ENCODE measurements around the gene LCN10.

The LCN10 gene

DNA sequence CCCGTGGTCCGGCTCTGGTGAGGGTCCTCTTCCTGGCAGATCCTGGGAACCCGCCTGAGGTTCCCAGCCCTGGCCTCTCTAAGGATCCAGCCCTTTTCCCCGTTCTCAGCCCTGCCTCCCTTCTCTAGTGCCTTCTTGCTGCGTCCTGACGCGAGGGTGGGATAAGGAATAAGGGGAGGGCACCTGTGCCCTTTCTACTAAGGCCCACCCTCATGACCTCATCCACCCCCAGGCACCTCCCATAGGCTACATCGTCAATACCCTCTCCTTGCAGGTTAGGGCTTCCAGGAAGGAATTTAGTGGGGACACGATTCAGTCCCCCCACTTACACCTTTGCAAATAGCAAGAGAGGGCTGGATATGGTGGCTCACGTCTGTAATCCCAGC, 41.1 kb downstream of the LCN10 start:
- Mint-ChIP-seq H3K36me3 (ENCODE audit: low read depth) (no peaks in the 10 kb centered on the region), H3K27me3 (ENCODE audit: low read depth) (peaks cover 54% of the 10 kb centered on the region), H3K4me3 (no peak overlapping the region), H3K4me1 (peaks cover 5% of the 10 kb centered on the region), H3K9me3 (no peaks in the 10 kb centered on the region), H3K27ac (no peak overlapping the region)
- TF ChIP-seq, protein P1, sequence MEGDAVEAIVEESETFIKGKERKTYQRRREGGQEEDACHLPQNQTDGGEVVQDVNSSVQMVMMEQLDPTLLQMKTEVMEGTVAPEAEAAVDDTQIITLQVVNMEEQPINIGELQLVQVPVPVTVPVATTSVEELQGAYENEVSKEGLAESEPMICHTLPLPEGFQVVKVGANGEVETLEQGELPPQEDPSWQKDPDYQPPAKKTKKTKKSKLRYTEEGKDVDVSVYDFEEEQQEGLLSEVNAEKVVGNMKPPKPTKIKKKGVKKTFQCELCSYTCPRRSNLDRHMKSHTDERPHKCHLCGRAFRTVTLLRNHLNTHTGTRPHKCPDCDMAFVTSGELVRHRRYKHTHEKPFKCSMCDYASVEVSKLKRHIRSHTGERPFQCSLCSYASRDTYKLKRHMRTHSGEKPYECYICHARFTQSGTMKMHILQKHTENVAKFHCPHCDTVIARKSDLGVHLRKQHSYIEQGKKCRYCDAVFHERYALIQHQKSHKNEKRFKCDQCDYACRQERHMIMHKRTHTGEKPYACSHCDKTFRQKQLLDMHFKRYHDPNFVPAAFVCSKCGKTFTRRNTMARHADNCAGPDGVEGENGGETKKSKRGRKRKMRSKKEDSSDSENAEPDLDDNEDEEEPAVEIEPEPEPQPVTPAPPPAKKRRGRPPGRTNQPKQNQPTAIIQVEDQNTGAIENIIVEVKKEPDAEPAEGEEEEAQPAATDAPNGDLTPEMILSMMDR (IDR thresholded peaks at IDR 0.05; ENCODE audit: unreplicated experiment in 3 of 3), result no peak

DNA sequence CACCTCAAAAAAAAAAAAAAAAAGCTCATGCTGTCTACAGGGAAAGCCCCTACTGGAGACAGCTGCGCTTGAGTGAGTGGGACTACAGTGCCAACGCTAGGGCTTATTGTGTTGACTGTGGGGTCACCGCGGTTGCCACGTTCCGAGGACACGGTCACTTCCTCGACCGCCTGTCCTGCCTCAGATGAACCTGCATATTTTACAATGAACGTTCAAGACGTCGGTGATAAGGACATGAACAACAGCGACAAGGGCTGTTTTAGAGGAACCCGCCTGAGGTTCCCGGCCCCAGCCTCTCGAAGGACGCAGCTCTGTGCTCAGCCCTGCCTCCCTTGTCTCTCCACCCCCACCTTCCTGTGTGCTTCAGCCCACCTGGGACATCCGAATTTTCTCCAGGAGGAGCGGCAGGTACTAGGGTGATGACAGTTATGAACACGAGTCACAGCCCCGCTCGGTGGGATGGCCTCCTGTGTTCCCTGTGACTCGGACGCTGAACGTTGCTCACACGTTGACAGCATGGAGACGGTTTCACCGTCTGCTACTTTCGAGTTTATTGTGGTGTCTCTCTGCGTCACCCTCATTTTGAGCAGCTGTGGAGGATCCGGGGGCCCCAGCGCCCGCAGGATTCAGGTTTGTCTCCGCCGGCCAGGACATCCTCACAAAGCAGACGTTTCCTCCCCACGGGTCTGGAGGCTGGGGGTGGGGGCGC, 41.6 kb downstream of the LCN10 start:
- Mint-ChIP-seq H3K27me3 (ENCODE audit: low read depth) (peaks cover 52% of the 10 kb centered on the region), H3K4me1 (peaks cover 5% of the 10 kb centered on the region), H3K9me3 (no peaks in the 10 kb centered on the region), H3K27ac (peak overlapping the region in 1 of 3 experiments; percentile 59), H3K36me3 (ENCODE audit: low read depth) (no peaks in the 10 kb centered on the region), H3K4me3 (no peak overlapping the region)
- TF ChIP-seq, protein P1 (IDR thresholded peaks at IDR 0.05; ENCODE audit: unreplicated experiment in 3 of 3), result no peak

DNA sequence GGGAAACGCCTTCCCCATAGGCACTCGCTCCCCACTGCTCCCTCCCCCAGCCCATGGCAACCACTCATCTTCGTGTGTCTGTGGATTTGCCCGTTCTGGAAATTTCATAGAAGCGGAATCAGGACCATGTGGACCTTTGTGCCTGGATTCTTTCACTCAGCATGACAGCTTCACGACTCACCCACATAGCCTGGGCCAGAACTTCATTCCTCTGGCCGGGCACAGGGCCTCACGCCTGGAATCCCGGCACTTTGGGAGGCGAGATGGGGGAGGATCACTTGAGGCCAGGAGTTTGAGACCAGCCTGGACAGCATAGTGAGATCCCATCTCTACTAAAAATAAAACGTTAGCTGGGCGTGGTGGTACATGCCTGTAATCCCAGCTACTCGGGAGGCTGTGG, 42.4 kb downstream of the LCN10 start:
- TF ChIP-seq, protein P1 (IDR thresholded peaks at IDR 0.05; ENCODE audit: unreplicated experiment in 3 of 3), result no peak
- Mint-ChIP-seq H3K27ac (peak overlapping the region in 1 of 3 experiments; percentile 37), H3K27me3 (ENCODE audit: low read depth) (peaks cover 51% of the 10 kb centered on the region), H3K4me1 (peaks cover 5% of the 10 kb centered on the region), H3K36me3 (ENCODE audit: low read depth) (no peaks in the 10 kb centered on the region), H3K4me3 (no peak overlapping the region), H3K9me3 (no peaks in the 10 kb centered on the region)

DNA sequence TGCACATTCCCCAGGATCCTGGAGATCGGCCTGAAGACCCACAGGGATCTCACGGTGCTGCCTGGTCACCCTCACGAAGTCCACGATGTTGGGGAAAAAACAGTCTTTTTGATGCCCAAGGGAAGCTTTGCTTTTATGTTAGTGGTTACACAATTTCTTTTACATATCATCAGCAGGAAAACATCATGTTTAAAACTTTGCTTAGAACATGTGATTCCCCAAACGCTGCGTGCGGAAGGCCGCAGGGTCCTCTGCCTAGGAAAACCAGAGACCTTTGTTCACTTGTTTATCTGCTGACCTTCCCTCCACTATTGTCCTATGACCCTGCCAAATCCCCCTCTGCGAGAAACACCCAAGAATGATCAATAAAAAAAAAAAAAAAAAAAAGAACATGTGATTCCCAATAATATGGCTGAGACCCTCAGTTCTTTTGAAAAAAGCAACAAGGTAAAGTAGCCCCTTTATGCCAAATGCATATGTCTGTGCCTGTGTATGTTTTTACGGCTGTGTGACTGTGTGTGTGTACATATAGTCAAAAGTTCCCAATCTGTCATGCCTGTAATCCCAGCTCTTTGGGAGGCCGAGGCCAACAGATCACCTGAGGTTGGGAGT, 44.0 kb downstream of the LCN10 start:
- TF ChIP-seq, protein P1 (IDR thresholded peaks at IDR 0.05; ENCODE audit: unreplicated experiment in 3 of 3), result no peak
- peaks cover 52% of the 10 kb centered on the region for H3K27me3 Mint-ChIP-seq (ENCODE audit: low read depth)
- peaks cover 5% of the 10 kb centered on the region for H3K4me1 Mint-ChIP-seq
- peak overlapping the region in 2 of 3 experiments; percentile 66 to 97 for H3K27ac Mint-ChIP-seq
- H3K36me3 Mint-ChIP-seq (ENCODE audit: low read depth), result no peaks in the 10 kb centered on the region
- no peak overlapping the region for H3K4me3 Mint-ChIP-seq
- no peaks in the 10 kb centered on the region for H3K9me3 Mint-ChIP-seq

DNA sequence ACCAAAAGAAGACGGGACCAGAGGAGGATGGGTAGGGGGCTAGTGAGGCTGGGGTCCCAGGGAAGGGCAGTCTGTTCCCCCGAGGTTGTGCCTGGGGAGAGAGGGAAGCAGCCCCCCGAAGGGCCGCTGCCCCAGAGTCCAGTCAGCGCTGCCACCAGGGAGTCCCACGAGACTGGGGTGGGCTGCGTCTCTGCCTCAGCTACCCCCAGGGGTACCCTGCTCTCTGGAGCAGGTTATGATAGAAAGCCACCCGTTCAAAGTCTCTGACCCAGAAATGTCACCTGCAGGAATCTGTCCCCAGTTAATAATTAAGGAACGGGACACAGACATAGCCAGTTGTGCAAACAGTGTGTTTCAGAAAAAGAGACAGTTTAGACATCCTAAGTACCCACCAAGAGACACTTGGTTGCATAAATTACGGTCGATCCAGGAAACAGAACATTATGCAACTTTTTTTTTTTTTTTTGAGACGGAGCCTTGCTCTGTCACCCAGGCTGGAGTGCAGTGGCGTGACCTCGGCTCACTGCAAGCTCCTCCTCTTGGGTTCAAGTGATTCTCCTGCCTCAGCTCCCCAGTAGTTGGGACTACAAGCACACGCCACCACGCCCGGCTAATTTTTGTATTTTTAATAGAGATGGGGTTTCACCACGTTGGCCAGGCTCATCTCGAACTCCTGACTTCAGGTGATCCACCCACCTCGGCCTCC, 44.8 kb downstream of the LCN10 start:
- H3K9me3 Mint-ChIP-seq, result no peaks in the 10 kb centered on the region
- peak overlapping the region in 1 of 3 experiments; percentile 11 for H3K4me3 Mint-ChIP-seq
- H3K27ac Mint-ChIP-seq, result peak overlapping the region; percentile 88 to 97 (median 90)
- H3K36me3 Mint-ChIP-seq (ENCODE audit: low read depth), result no peaks in the 10 kb centered on the region
- peaks cover 10% of the 10 kb centered on the region for H3K4me1 Mint-ChIP-seq
- TF ChIP-seq, protein P1 (IDR thresholded peaks at IDR 0.05; ENCODE audit: unreplicated experiment in 3 of 3), result no peak
- peaks cover 52% of the 10 kb centered on the region for H3K27me3 Mint-ChIP-seq (ENCODE audit: low read depth)

Measured in nephron (organoid).